HG03139 (cell line): ENCODE measurements around the gene KIZ.
A peak's percentile ranks its signal among the peaks of the same experiment; 100 is the strongest.

ENCODE experiments used
- ATAC-seq: cut with Tn5 transposase; IDR thresholded peaks from one replicate; pipeline ENCODE4 v1.9.1; 2021; ENCODE audit not compliant: unreplicated experiment

Gene KIZ

DNA sequence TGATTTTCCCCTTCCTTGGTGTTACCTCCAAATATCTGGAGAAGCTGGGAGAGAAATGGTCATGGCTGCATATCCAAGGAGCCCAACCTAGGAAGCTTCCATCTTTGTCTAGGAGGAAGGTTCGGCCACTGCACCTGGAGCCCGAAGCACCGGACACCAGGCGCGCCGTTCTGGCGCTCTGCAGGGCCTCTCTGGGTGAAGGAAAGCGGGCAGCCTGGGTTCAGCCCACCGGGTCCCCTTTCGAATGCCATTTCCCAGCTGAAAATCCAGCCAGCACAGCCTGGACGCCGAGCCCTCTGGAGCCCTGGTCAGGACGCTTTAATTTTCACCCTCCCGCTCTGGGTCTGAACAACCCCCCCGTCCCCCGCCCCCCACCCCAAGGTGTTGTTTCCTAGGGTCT is 21.0 kb upstream of the KIZ start:
- ATAC-seq, result no peak

DNA sequence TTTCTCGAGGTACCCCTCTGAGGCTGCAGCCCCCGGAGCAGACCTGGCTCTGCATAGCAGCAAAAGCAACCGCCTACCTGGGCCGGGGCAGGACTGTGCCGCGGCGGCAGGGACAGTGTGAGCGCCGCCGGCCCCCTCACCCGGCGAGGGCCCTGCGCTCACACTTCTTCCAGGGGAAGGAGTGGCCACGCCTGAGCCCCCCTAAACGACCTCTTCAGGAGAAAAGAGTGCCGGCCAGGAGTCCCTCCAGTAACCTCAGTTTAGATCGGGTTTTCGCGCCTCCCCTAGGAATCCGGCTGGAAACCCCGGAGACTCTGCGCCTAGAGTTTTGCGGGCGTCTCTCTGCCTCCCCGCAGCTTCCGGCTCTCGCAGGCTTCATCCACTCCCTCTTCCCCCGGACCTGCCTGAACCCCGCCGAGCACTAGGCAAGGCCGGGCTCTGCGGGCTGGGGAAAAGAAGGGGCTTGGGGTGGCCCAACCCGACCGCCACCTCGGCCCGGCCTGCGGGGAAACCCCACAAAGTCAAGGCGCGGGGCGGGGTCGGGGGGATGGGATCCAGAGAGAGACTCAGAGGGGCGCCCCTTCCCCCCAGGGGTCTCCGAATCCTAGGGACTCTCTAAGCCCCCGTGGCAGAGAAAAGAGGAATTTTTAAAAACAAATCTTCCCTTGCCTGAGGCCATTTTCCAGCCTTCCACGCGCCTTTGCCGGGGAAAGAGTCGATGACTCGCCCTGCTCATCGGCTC is 20.3 kb upstream of the KIZ start:
- no peak for ATAC-seq

DNA sequence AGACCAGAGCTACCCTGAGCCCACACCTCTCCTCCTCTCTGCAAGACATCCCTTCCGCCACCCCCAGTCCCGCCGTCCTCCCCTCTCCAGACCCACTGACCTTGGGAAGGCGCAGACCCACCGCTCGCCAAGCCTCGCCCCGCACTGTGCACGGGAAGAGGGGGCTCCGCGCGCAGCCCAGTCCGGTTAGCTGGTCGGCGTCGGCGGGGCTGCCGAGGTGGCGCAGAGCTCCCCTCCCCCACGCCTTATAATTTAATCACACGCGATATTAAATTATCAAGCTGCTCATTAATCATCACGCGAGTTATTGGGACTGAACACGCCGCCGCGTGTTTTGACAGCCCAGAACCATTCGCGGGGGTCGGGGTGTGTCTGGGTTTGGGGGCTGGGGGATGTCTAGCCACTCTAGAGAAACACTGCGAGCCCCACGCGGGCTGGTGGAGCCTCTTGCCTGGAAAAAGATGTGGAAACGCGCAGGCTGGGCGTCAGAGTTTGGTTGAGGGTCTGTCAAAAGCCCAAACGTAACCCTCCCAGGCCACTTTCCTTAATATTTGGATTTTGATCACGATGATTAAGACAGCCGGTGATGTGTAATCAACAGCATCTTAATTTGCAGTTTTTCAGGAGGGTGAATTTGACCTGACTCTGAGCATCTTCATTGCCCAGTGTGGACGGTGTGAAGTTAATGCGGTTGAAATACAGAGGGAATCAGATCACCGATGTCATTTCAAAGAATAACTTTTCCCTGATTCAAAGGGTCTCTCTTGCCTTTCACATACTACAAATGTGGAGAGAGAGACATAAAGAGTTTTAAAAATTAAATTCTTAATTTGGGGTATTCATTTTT is 19.5 kb upstream of the KIZ start, which contains the start of gene LINC00237:
LINC00237 (minus strand) TSS at position 188 of the 847 bp plus-strand sequence.
- ATAC-seq, result no peak

DNA sequence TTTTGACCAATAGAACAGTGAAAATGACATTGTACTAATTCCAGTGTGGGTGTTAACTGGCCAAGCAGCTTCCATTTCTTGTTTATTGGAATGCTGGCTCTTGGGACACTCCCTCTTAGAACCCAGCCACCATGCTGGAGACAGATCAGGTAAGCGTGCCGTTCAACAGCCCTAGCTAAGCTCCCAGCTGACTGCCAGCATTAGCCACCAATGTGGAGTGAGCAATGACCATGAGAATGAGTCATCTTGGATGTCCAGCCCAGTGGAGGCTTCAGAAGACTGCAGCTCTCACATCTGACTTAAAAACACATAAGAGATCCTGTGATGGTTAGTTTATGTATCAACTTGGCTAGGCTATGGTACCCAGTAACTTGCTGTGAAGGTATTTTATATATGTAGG is 16.7 kb upstream of the KIZ start:
- ATAC-seq, result no peak

DNA sequence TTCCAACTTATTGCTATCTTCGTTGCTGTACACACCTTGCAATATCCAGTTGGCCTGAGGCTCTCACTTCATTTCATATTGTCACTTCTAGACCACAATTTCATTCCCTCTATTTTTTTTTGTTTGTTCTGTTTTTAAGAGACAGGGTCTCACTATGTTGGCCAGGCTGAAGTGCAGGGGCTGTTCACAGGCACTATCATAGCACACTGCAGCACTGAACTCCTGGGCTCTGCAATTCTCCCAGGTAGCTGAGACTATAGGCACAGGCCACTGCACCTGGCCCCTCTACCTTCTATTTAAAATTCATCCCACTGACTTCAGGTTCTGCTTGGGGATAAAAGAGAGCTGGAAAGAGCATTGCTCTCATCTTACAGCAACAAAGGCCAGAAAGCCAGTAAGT is 15.1 kb upstream of the KIZ start:
- no peak for ATAC-seq

DNA sequence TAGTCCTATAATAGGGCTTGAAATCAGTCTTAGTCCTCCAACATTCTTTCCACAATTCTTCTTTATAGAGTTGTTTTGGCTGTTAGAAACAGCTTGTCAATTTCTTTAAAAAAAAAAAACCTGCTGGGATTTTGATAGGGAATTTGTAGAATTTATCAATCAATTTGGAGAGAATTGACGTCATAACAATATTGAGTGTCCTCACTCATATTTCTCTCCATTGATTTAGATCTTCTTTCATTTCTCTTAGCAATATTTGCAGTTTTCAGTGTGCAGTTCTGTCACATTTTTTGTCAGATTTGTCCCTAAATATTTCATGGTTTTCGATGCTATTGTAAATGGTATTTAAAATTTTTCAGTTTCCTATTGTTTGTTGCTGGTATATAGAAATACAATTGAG is 14.5 kb upstream of the KIZ start:
- no peak for ATAC-seq

DNA sequence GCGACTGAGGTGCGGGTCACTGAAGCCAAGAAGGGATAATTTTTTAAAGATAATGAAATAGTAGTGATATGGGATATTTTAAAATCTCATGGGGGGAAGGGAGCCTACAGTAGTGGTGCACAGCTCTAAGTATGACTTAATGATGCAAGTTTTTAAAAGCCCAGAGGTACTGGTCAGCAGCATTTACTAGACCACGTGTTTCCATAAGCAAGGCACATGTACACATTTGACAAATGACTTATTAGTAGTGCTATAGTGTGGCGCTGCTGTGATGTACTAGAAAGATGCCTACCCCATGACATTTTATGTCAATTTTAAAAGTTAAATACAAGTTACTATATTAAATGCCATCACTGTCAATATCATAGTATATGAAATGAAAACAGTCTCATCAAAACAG is 12.2 kb upstream of the KIZ start:
- no peak for ATAC-seq

DNA sequence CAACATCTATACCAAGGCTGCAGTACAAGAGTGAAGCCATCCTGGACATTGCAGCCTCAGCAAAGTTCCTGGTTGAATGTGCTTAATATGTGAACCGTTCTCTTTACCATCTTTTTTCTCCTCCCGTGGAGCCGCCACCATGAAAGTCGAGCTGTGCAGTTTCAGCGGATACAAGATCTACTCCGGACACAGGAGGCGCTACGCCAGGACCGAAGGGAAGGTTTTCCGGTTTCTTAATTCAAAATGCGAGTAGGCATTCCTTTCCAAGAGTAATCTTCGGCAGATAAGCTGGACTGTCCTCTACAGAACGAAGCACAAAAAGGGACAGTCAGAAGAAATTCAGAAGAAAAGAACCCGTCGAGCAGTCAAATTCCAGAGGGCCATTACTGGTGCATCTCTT is 11.3 kb upstream of the KIZ start:
- no peak for ATAC-seq

DNA sequence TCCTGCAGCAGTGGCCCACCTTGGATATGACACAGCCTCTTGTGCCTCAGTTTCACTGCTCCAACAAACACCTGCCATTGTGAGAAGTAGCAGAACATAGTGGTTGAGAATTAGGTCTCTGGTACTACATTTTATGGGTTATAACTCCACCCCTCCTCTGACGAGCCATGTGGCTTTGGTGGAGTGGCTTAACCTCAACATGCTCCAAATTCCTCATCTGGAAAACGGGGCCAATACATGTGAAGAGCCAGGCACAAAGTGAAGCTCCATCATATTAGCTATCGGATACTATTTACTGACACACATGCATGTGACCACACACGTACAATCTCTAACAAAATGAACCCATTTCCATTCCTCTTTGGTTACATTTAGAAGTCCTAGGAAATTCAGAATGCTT is 8.4 kb upstream of the KIZ start:
- no peak for ATAC-seq

DNA sequence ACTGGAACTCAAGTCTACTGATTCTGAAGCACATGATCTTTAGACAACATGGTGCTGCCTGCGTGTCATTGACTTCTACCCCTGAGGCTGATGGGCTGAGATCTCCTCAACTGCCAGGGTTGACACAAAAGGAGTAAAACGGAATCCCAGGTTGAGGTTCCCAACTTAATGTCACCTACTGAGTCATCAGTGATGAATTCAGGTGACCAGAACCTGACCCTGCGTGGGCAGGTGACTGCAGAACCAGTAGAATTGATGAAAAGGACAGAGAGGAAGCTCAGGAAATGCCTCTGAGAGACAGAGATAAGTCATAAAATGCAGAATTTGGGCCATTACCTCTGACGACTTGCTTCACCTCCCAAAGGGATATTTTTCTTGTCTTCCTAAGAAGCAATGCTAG is 7.7 kb upstream of the KIZ start:
- ATAC-seq, result no peak

DNA sequence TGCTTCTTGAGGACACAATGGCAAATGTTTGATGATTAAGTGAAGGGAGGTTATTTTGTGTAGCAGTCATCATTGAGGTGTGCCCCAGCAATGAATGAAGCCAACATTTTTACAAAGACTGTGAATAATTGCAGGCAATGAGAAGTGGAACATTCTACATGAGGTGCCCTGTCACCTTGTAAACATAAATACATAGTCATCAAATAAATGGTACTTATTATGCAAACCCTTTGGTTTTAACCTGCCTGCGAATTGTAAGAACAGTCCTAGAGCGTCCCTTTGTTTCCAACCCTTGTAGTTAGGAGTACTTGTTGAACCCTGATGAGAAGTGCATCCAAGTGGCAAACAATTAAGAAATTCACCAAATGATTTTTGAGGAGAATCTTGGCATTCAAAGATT is 7.1 kb upstream of the KIZ start:
- ATAC-seq, result no peak

DNA sequence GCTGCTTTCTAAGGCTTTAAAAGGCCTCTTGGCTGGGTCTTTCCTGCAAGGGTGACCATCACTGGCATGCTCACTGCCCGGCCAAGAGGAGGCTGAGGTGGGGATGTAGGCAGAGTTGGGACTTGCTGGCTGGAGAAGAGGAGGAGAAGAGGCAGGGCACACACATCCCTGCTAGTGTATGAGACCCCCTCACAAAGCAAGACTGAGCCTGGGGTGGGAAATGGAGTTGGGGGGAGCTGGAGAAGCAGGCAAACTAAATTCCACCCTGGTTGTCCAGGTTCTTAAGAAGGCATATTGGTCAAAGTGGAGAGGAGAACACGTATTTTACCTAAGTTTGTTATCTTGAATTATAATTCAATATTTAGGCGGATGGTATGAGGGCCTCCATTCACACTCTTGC is 1.7 kb upstream of the KIZ start:
- no peak for ATAC-seq

DNA sequence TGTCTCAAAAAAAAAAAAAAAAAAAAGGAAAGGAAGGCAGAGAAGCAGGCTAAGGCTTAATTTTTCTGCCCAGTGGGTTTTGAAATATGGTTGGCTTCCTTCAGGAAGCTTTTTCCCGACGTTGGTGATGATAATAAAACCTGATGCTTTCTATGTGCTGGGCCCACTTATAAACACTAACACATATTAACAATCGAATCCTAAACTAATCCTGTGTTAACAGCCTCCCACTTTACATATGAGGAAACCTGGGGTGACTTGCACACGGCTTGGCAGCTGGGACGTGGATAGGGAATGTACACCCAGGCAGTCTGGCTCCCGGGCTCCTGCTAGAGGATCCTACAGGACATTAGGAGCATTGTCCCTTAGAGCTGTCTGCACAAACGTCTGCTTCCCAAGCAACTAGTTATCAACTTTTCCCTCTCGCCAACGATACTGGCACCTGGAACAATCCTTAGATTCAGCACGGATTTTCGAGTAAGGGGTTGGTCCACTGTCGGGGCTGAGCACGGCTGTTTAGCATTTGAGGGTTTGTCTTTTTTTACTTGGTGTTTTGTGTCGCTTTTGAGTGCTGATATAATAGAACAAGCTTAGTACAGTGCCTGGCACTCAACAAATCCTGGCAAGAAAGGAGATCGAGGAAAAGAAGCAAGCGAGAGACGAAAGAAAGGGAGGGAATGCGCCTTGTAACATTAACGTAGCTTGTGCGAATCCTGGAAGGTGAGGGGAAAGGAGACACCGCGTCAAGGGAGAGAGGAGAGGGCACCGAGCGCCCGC is 622 bp upstream of the KIZ start:
- ATAC-seq, result peak; percentile 10

DNA sequence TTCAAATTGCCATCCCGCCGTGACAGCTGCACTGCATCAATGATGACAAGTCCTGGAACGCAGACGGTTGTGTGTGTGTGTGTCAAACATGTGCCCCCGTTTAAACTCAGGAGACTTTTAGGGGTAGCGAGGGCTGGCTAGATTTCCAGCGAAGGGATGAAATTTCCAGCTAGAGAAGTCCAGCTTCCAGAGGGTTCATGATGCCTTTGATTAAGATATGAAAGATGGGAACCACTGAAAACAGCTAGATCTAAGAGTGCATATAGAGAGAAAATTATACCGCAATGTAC is 644 bp downstream of the KIZ start:
- ATAC-seq, result no peak

DNA sequence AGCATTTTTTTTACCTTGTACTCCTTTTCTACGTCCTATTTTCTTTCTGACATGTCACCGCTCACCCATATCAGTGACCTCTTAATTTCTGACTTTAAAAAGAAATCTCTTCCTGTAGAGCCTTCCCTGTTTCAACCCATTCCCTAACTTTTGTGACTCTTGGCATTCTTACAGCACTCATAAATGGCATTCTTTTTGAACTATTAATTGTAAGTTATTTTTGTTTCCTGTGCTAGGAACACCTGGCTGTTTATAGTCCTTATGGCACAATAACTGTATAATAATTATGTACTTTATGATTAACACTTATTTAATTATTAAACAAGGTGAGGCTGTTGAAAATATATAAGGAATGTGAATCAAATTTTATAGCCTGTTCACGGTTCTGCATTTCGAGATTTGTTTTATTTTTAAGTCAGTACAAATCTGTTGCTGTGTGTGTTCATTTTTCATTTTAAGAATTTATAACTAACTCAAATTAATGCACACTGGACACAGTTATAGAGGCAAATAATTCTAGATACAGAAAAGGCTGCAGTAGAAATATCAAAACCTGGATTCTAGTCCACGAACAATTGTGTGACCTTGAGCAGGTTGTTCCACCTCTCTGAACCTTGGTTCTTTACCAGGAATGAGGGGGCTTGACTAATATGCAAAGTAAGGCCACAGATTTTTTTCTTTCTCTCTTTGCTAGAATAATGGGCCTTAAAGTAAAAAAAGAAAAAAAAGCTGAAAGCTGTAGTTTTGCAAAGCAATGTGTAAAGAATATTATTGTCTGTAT is 1.5 kb downstream of the KIZ start:
- ATAC-seq, result no peak

DNA sequence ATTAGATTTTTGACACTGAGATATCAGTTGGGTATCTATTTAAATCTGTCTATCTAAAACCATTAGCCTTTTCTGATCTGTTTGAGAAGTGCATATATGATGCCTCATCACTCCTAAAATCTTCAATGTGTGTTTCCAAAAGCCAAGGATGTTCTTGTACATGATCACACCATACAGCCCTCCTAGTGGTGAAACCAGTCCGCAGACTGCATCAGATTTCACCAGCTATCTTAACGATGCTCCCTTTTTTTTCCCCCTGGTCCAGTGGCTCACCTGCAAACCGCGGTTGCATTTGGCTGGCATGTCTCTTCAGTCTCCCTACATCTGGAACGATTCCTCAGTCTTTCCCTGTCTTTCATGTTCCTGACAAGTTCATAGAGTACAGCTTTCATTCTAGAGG is 4.0 kb downstream of the KIZ start:
- ATAC-seq, result no peak

DNA sequence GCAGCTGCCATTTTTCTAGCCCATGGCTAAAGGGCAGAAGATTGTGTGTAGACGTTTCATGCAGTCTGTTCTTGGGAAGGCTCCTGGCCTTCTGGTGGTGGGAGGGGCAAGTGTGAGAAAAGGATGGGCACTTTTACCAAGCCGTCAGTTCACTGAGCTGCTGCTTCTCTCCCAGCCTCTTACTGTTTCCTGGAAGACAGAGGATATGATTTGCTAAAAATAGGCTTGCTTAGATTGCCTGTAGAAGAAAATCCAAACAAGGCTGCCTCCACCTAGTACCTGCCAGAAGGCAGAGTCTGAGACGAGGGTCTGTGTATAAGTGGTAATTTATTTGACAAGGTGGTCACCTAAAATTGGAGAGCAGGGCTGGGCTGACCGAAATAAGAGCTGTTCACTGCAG is 7.5 kb downstream of the KIZ start:
- no peak for ATAC-seq

DNA sequence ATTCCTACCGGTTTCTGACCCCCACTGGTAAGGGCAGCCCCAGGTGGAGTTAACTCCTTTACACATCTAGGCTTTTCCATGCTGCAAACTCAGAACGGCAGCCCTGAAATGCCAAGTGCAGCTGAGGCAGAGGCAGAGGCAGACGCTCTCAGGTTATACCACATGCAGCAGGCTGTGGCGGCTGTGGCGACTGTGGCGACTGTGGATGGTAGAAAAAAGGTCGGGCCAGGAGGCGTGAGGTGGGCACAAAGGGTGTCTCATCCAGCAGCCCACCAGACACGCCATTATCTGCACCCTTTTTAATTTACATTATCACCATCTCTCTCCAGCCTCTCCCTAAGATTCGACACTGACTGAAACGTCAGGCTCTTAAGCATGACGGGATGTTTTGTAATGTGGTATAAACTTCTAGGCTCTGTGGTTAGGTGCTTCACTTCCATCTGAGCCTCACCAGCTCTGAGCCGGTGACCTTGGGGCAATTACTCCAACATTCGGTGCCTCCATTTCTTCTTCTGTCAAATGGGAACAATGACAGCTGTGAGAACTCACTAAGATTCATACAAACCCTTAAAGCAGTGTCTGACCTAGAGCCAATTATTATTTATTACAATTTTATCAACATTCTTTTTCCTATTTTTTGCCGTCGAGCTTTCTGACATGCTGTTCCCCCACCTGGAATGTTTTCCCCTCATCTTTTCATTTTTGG is 8.2 kb downstream of the KIZ start:
- no peak for ATAC-seq

DNA sequence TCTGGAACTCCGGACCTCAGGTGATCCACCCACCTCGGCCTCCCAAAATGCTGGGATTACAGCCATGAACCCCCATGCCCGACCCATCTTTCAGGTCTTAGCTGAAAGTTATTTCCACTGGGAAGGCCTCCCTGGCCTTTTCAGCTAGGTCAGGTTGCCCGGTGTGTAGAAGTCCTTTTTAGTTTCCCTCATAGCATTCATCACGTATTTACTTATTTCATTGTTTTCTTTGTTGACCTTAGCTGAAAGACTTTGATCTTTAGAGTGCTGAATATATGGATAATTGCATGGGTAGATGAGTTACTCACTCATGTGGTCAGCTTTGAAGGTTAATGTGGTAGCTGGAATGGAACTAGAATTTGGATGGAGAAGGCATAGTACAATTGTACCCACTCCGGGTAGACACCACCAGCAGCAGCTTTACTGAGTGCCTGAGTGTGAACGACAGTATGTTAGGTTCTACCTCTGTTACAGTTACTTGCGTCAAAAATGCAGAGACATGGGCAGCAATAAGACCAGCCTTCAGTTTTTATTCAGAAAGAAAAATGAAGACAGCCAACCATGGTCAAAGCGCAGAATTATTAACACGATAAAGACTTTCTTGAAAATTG is 9.1 kb downstream of the KIZ start:
- no peak for ATAC-seq
